ENCODE results near the gene SLC35A5. TPM values are rescaled to one million over a fixed set of nuclear protein-coding genes. Genes with fewer than 3 reads are reported as not detected.

The SLC35A5 gene
- total RNA-seq = 22.6 and 25.3 TPM in 2 replicates

GRCh38 chr3:112561734-112562529, at the start of gene SLC35A5, which contains the start of gene ATG3:
TSS of gene SLC35A5 (plus strand) at chr3:112562045. CDS start at chr3:112563404, 1,359 bp downstream.
TSS of gene ATG3 (minus strand) at chr3:112561962. CDS start at chr3:112561528, 434 bp downstream.

Other genes with a start within 250 kb of the SLC35A5 start
- 3.7 and 39.3 TPM in 2 replicates for gene CD200, start 228.9 kb upstream of the SLC35A5 start, total RNA-seq
- gene BTLA, start 62.6 kb upstream of the SLC35A5 start, total RNA-seq = 0.43 TPM in 1 of 2 replicates, not detected in the other
- 39.2 and 56.6 TPM in 2 replicates for gene ATG3, start 83 bp upstream of the SLC35A5 start, total RNA-seq
- gene CCDC80, start 79.1 kb downstream of the SLC35A5 start, total RNA-seq = 1,145 and 1,533 TPM in 2 replicates

Data from pericardium fibroblast (primary cell).